NCI-H446 treated with DMSO at 0.1 percent for 48 hours (cell line): ENCODE data around the gene TLCD2.
"Not testable (repeated sequence)": the region's sequence is repeated elsewhere in the genome, so short reads cannot be mapped to it uniquely, and the experiment has no call there.

ENCODE experiments used
- DNase-seq: peaks from one replicate; lab custom pipeline; 2025; lab: John Stamatoyannopoulos, UW

TLCD2 gene

GRCh38 chr17:1686086-1686485 is 24.1 kb downstream of the TLCD2 start:
- no peak for DNase-seq

DNA sequence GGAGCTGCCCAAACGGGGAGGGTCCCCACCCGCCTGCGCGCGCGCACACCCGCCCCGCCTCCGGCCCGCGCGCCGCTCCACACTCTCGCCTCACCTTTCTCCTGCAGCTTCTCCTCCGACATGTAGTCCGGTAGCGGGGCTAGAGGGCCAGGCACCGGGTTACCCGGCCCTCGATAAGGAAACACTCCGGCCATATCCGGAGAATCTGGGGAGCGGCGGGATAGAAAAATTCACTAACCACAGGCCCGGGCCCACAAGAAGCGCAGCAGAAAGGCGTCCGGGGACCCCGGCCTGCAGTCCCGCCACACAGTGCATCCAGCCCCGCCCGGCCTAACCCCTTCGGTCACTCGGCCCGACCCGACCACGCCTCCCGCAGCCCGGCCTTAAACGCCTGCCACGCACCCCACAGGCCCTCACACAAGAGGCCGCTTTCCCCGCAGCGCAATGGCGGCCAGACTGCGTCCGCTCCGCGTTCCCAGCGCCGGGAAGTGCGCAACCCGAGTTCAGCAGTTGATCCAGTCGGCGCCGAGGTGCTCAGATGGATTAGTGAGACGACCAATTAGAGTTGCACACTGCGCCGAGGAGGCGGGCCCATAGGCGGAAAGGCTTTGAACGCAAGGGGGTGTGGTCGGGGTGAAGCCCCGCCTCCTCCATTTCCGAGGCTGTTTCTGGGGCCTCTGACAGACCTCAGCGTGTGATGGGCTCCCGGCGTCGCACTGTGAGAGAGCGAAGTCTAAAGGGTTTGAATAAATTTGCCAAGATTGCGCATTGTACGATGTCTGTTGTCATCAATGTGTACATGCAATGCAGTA is 25.6 kb downstream of the TLCD2 start, which contains the start of gene PRPF8:
Gene PRPF8 (minus strand): TSS at position 490 of the 812 bp plus-strand sequence. CDS start 296 bp downstream, at position 194.
- DNase-seq: peak; percentile 90

DNA sequence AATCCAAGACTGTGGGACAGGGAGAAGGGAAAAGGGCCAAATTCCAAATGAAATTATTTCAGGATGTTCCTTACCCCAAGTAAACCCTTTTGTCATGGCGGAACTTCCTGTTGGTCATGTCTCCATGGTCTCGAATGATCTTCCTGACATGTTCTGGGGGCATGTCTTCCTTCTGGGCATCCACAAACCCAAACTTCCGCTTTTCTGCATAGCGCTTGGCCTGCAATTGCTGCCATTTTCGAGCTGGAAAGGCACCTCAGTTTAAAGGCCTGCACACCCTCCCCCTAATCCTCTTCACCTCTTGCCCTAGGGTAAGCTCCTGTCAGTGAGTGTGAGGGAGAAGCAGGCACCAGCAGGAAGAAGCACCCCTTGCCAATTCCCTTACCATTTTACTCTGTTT is 26.7 kb downstream of the TLCD2 start:
- no peak for DNase-seq

DNA sequence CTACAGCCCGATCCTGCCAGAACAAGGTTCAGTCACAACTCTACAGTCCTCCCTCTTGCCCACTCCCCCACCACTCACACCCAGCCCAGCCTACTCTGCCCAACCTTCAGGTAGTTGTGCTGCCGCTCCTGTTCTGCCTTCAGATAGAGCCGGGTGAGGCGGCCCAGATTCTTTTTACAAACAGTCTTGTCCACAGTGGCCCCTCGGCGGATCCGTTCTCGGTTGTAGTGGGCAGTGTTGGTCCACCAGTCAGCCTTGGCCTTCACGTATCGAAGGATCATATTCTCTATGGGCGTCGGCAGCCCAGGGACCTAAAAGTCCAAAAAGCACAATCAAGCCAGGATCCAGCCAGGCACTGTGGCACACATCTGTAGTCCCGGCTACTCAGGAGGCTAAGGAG is 33.8 kb downstream of the TLCD2 start:
- no peak for DNase-seq

DNA sequence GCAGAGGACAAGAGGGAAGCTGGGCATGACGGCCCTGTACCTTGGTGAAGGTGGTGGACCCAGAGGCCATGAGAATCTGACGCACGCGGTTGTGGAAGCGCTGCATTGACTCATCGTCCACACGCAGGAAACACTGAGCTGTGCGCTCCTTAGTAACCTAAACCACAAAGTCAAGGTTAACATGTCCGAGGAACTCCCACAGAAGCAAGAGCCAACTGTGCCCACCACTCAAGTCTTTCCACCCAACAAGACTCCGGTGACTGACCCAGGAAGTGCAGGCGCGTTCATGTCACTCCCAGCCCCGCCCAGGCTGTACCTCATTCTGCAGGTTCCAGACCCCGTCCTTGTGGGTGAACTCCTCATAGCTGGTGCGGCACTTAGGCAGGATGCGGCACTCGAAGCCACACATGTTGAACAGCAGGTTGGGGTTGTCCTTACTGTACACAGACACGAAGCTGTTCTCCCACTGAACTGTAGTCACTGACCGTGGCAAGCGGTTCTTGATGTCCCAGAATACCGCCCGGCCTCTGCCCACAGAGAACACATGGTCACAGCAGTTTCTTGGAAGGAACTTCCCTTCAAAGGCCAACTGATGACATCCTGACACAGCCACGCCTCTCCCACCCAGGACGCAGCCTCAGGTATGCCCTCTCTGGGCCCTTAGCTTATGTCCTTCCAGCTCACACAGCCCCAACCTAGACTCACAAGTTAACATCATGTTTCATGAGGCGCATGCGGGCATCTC is 37.0 kb downstream of the TLCD2 start:
- no peak for DNase-seq

GRCh38 chr17:1663934-1664333 is 46.2 kb downstream of the TLCD2 start:
- not testable (repeated sequence) for DNase-seq

DNA sequence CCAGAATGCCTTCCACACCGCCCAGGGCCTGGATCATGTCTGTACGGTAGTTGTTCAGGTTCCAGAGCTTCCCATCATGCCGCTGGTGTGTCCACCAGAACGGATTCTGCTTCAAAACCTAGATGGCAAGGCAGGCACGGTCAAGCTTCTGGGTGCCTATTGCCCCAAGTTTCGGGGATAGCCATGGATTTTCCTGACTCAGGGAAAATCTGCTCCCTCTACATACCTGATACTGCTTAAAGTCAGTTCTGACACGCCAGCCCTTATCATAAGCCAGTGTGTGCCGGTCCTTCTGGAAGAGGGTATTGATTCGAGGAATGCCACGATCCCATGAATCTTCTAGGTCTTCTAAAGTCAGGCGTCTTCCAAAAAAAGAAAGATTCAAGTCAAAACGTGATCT is 49.1 kb downstream of the TLCD2 start:
- no peak for DNase-seq

- DNase-seq: no peak
Measured at GRCh38 chr17:1658100-1658499, 52.1 kb downstream of the TLCD2 start.

DNA sequence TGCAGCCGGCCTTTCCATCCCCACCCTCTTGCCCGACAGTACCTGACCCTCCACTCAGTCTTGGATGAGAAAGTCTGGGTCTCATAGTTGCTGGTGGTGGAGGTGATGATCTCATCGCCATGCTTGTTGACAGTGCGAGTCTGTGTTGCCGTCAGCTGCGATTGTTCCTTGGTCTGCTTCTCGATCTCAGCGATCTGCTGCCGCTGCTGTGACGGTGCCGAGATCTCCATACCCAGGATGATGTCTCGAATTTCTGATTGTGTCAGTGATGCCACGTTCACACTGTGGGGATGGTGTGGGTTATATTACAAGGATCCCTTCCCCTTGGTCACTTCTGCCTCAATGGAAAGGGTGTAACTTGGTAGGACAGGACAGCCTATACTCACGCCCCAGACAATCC is 56.4 kb downstream of the TLCD2 start:
- no peak for DNase-seq

GRCh38 chr17:1652794-1653193 is 57.4 kb downstream of the TLCD2 start:
- not testable (repeated sequence) for DNase-seq
